ENCODE data around the gene NLRP7. TPM values are rescaled to one million over a fixed set of nuclear protein-coding genes. Genes with fewer than 3 reads are reported as not detected.
"Not testable (repeated sequence)": the region's sequence is repeated elsewhere in the genome, so short reads cannot be mapped to it uniquely, and the experiment has no call there.

NLRP7 gene
- polyA plus RNA-seq (ENCODE audit: insufficient read depth in 1 of 5, insufficient read length in 5 of 5, low replicate concordance in 1 of 5), result under 1 TPM in 2 of 5 donors, not detected in 3; 0.07 to 0.11 TPM
- long read RNA-seq, donor 1, result 0 reads
- long read RNA-seq, donor 2, partial matches to known transcripts, result 6 of 6 reads
- long read RNA-seq, donor 2, other reads (novel, unspliced or antisense), result 0 of 6 reads
- long read RNA-seq, donor 3, result 0 reads
- long read RNA-seq, donor 4, result 0 reads
- long read RNA-seq, donor 5, partial matches to known transcripts, result 24 of 24 reads
- long read RNA-seq, donor 5, other reads (novel, unspliced or antisense), result 0 of 24 reads
- long read RNA-seq, donor 6, partial matches to known transcripts, result 11 of 11 reads
- long read RNA-seq, donor 6, other reads (novel, unspliced or antisense), result 0 of 11 reads
- long read RNA-seq, donor 7, partial matches to known transcripts, result 8 of 8 reads
- long read RNA-seq, donor 7, other reads (novel, unspliced or antisense), result 0 of 8 reads
- long read RNA-seq, donor 8, partial matches to known transcripts, result 10 of 10 reads
- long read RNA-seq, donor 8, other reads (novel, unspliced or antisense), result 0 of 10 reads

GRCh38 chr19:54947381-54947780 is at the start of gene NLRP7:
Gene NLRP7 (minus strand): TSS chr19:54947530.
- DNase-seq, result no peak

DNA sequence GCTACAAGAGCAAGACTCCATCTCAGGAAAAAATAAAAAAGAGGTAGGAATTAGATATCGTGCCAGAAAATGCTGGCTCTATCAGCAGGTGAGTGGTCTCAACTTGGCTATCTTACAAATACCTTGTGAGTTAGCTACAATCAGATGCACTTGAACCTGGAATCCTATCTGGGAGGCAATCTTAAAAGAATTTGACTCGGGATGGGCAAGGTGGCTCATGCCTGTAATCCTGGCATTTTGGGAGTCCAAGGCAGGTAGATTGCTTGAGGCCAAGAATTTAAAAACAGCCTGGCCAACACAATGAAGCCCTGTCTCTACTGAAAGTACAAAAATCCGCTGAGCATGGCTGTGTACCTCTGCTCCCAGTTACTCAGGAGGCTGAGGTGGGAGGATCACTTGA is 48.2 kb upstream of the NLRP7 start:
- no peak for DNase-seq

GRCh38 chr19:54989531-54989930 is 42.2 kb upstream of the NLRP7 start:
- not testable (repeated sequence) for DNase-seq

- DNase-seq, result not testable (repeated sequence)
These were observed 35.2 kb upstream of the NLRP7 start for GRCh38 chr19:54982562-54982961.

- DNase-seq, result not testable (repeated sequence)
These were observed 26.1 kb upstream of the NLRP7 start for GRCh38 chr19:54973229-54974090.

DNA sequence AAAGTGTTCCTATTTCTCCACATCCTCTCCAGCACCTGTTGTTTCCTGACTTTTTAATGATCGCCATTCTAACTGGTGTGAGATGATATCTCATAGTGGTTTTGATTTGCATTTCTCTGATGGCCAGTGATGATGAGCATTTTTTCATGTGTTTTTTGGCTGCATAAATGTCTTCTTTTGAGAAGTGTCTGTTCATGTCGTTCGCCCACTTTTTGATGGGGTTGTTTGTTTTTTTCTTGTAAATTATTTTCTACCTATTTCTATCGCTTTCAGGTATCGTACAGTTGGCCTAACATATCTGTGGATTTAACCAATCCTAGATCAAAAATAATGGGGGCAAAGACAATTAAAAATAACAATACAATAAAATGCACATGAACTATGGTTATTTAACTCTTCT is 24.1 kb upstream of the NLRP7 start:
- not testable (repeated sequence) for DNase-seq

GRCh38 chr19:54969647-54970046 is 22.3 kb upstream of the NLRP7 start:
- DNase-seq, result no peak

DNA sequence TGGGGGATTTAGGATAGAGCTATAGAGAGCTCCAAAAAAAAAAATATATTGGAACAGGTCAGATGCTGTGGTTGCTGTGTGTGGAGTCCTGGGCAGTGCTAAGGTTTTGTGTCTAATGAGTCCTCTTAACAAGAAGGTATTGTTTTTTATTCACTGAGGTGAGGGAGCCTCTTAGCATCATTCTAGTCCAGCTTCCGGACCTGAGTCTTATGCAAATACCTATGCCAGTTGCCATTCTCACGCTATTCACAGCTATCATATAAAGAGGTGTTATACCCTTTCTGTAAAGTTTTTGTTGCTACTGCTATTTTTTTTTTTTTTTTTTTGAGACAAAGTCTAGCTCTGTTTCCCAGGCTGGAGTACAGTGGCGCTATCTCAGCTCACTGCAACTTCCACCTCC is 20.3 kb upstream of the NLRP7 start:
- DNase-seq, result no peak

DNA sequence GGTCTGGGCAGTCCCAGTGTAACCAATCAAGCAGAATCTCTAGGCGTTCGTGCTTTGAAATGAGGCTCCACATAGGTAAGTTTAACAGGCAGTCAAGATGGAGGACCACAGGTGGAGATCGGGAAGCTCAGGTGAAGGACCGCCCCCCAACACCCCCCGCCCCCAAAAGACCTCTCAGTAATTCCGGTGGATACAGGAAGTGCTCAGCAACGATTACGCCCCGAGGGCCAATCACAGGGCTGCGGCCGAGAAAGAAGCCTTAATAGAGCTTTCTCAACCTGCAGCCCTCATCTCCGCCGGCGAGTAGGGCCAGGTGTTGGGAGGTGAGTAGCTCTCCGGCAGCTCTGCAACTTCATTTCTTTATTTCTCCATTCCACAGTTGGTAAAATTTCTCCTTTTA is 17.7 kb upstream of the NLRP7 start:
- not testable (repeated sequence) for DNase-seq

DNA sequence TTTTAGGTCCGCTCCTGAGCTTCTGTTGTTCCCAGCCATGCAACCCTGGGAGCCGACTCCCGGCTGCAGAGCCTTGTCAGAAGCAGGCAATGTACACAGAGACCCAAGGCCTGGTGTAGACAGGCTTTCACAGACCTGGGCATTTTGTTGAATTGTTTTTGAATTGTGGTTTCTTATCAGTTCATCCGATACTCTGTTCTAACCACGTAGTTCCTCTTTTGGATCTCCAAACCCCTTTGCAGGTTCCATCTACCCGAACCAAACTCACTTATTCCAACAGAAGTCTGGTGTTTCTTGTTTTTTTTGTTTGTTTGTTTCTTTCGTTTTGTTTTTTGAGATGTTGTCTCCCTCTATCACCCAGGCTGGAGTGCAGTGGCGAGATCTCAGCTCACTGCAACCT is 12.5 kb upstream of the NLRP7 start:
- DNase-seq, result no peak

DNA sequence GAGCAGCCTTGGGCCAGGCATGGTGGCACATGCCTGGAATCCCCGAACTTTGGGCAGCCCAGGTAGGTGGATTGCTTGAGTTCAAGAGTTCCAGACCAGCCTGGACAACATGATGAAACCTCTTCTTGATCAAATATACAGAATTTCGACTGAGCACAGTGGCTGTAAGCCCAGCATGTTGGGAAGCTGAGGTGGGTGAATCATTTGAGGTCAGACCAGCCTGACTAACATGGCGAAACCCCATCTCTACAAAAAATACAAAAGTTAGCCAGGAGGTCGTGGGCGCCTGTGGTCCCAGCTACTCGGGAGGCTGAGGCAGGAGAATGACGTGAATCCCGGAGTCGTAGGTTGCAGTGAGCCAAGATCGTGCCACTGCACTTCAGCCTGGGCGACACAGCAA is 8.0 kb upstream of the NLRP7 start:
- no peak for DNase-seq

- DNase-seq, result not testable (repeated sequence)
These were observed 6.0 kb upstream of the NLRP7 start for GRCh38 chr19:54953345-54953713.

- DNase-seq, result no peak
These were observed 5.4 kb upstream of the NLRP7 start for GRCh38 chr19:54952591-54953344.

DNA sequence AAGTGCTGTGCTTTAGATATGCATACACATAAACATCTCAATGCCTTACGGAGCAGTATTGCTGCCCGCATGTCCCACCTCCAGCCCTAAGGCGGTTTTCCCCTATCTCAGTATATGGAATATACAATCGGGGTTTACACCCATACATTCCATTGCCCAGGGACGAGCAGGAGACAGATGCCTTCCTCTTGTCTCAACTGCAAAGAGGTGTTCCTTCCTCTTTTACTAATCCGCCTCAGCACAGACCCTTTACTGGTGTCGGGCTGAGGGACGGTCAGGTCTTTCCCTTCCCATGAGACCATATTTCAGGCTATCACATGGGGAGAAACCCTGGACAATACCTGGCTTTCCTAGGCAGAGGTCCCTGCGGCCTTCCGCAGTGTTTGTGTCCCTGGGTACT is 3.2 kb upstream of the NLRP7 start:
- not testable (repeated sequence) for DNase-seq

GRCh38 chr19:54949412-54949811 is 2.1 kb upstream of the NLRP7 start:
- DNase-seq, result no peak

DNA sequence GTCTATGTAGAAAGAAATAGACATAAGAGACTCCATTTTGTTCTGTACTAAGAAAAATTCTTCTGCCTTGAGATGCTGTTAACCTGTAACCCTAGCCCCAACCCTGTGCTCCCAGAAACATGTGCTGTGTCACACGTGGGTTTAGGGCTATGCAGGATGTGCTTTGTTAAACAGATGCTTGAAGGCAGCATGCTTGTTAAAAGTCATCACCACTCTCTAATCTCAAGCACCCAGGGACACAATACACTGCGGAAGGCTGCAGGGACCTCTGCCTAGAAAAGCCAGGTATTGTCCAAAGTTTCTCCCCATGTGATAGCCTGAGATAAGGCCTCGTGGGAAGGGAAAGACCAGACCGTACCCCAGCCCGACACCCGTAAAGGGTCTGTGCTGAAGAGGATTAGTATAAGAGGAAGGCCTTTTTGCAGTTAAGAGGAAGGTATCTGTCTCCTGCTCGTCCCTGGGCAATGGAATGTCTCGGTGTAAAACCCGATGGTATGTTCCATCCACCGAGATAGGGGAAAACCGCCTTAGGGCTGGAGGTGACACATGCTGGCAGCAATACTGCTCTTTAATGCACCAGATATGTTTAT is 3.5 kb downstream of the NLRP7 start:
- not testable (repeated sequence) for DNase-seq

- DNase-seq, result not testable (repeated sequence)
These were observed 7.8 kb downstream of the NLRP7 start for GRCh38 chr19:54939538-54939937.

GRCh38 chr19:54938906-54939305 is 8.4 kb downstream of the NLRP7 start:
- no peak for DNase-seq

GRCh38 chr19:54937926-54938325 is 9.4 kb downstream of the NLRP7 start:
- no peak for DNase-seq

DNA sequence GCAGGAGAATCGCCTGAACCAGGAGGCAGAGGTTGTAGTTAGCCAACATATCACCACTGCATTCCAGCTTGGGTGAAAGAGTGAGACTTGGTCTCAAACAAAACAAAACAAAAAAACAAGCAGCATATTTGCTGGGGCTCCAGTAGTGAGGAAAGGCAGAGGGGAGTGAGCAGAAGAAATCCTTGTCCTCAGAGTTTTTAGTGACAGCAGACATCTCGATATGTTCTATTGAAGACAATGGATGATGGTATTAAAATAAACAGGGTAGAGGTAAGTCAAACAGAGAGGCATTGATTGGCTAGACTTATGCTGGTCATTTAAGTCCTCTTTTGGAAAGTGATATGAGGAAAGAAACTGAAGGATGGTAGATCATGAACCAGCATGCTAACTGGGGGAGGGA is 19.0 kb downstream of the NLRP7 start:
- no peak for DNase-seq

GRCh38 chr19:54923276-54923675 is 24.1 kb downstream of the NLRP7 start:
- DNase-seq, result no peak

Measured in right lung (tissue), 10 donors.